Panc1 (cell line): ENCODE measurements around the gene MSI2. TPM values are rescaled to one million over a fixed set of nuclear protein-coding genes. Genes with fewer than 3 reads are reported as not detected.
A peak's percentile ranks its signal among the peaks of the same experiment; 100 is the strongest.

Experiments
- ATAC-seq: fragments of 200-7000 bp; cut with Tn5 transposase; 2 replicates; pipeline ENCODE4 v1.9.1; 2020; ENCODE audit warnings: mild to moderate bottlenecking, moderate library complexity
- BruUV-seq: library from RNA; stranded (reverse); fragments of 400-500 nt; replicated peaks from 2 replicates; lab custom pipeline; 2021; lab: Mats Ljungman, UMichigan
- CTCF ChIA-PET: fragments of 300-600 bp; sonication (Branson Sonifier 250); formaldehyde crosslinking; loops from one replicate; lab custom pipeline; 2022; ENCODE audit warnings: antibody characterized with exemption; lab: Charles Lee
- POLR2A ChIA-PET: fragments of 300-600 bp; sonication (Branson Sonifier 250); formaldehyde crosslinking; loops from one replicate; lab custom pipeline; 2022; ENCODE audit warnings: antibody characterized with exemption; lab: Charles Lee
- DNase-seq: peaks from one replicate; pipeline ENCODE4 v3.0.0-alpha.2; 2010; ENCODE audit warnings: low read depth, low spot score
- H3K27ac ChIP-seq: 2 replicates; pipeline ENCODE4 v1.5.1; 2011; ENCODE audit warnings: mild to moderate bottlenecking, low read length, inconsistent platforms
- H3K27me3 ChIP-seq: fragments of 200-500 bp; sonication (Bioruptor generic); 2 replicates; pipeline ENCODE4 v1.6.0; 2014; ENCODE audit warnings: low read length, inconsistent platforms; ENCODE audit not compliant: control insufficient read depth, insufficient read depth
- H3K36me3 ChIP-seq: fragments of 200-500 bp; sonication (Bioruptor generic); 2 replicates; pipeline ENCODE4 v1.5.1; 2014; ENCODE audit warnings: inconsistent platforms, mild to moderate bottlenecking, low read length, moderate library complexity; ENCODE audit not compliant: control insufficient read depth, insufficient read depth
- H3K4me1 ChIP-seq: 2 replicates; pipeline ENCODE4 v1.5.1; 2011; ENCODE audit warnings: inconsistent platforms, mild to moderate bottlenecking, low read length, moderate library complexity; ENCODE audit not compliant: control insufficient read depth, insufficient read depth
- H3K4me3 ChIP-seq, 2 experiments: 2 replicates each; pipeline ENCODE4 v1.5.1; 2011 to 2012; ENCODE audit warnings: low read depth in 2 of 2, low read length in 2 of 2, mild to moderate bottlenecking in 2 of 2, inconsistent platforms in 1 of 2, moderate library complexity in 1 of 2
- H3K9me3 ChIP-seq: fragments of 200-500 bp; sonication (Bioruptor generic); 2 replicates; pipeline ENCODE4 v1.5.1; 2014; ENCODE audit warnings: low read depth, mild to moderate bottlenecking, inconsistent platforms, low read length, moderate library complexity; ENCODE audit not compliant: control insufficient read depth, insufficient read depth
- CTCF ChIP-seq: fragments of 450-650 bp; IDR thresholded peaks from 2 replicates; pipeline ENCODE4 v1.5.1; 2017; ENCODE audit warnings: mild to moderate bottlenecking
- POLR2AphosphoS5 ChIP-seq: IDR thresholded peaks from 2 replicates; pipeline ENCODE4 v1.6.1; 2012; ENCODE audit warnings: mild to moderate bottlenecking, low read depth, low read length, moderate library complexity
- REST ChIP-seq, 2 experiments: IDR thresholded peaks; 2 replicates each; pipeline ENCODE4 v1.6.1; 2011 to 2012; ENCODE audit warnings: low read depth in 2 of 2, control low read depth in 1 of 2, low read length in 1 of 2, mild to moderate bottlenecking in 1 of 2, moderate library complexity in 1 of 2; ENCODE audit not compliant: insufficient read depth in 1 of 2
- SIN3A ChIP-seq: IDR thresholded peaks from 2 replicates; pipeline ENCODE4 v1.6.1; 2012; ENCODE audit warnings: low read depth, mild to moderate bottlenecking, low read length, moderate library complexity, borderline replicate concordance; ENCODE audit not compliant: insufficient read depth
- TCF7L2 ChIP-seq: IDR thresholded peaks from 2 replicates; pipeline ENCODE4 v1.6.1; 2011; ENCODE audit warnings: mild to moderate bottlenecking, low read depth, low read length, inconsistent platforms
- in situ Hi-C: cut with HindIII; loops from 2 replicates; pipeline ENCODE4 v1.10.0; 2016; ENCODE audit warnings: low sequenced_read_pairs, low pct_unique_long_range_greater_than_20kb
- intact Hi-C: fragments of 100-400 bp; cut with micrococcal nuclease; formaldehyde crosslinking; loops from one replicate; pipeline ENCODE4 v1.10.0; 2022; ENCODE audit not compliant: unreplicated experiment
- total RNA-seq: library from RNA; stranded (reverse); gene quantifications from one replicate; pipeline ENCODE4 v1.2.1, GENCODE V29; 2021; ENCODE audit not compliant: unreplicated experiment

Gene MSI2
- total RNA-seq, 1 experiment from 2014 or later: 38.5 TPM

GRCh38 chr17:57557416-57557815 is 301.1 kb downstream of the MSI2 start:
- Histone ChIP-seq H3K9me3 (no peaks in the 10 kb centered on the region), H3K36me3 (no peaks in the 10 kb centered on the region), H3K4me1 (no peaks in the 10 kb centered on the region), H3K27me3 (no peaks in the 10 kb centered on the region), H3K4me3 (no peak overlapping the region), H3K27ac (no peak overlapping the region)
- no peak for ATAC-seq
- in situ Hi-C loops (no loop called here), intact Hi-C loops (no loop called here)
- TF ChIP-seq TCF7L2: no peak
- no peak for DNase-seq
- ChIA-PET CTCF (no interaction called here), POLR2A (no interaction called here)
- BruUV-seq: no TSS peak

GRCh38 chr17:57557834-57558681 is 301.7 kb downstream of the MSI2 start:
- Histone ChIP-seq H3K4me1 (no peaks in the 10 kb centered on the region), H3K27ac (no peak overlapping the region), H3K36me3 (no peaks in the 10 kb centered on the region), H3K27me3 (no peaks in the 10 kb centered on the region), H3K4me3 (no peak overlapping the region), H3K9me3 (no peaks in the 10 kb centered on the region)
- intact Hi-C loops (no loop called here), in situ Hi-C loops (no loop called here)
- no TSS peak for BruUV-seq
- ChIA-PET CTCF (no interaction called here), POLR2A (no interaction called here)
- ATAC-seq (no peak), DNase-seq (no peak)
- TF ChIP-seq SIN3A: no peak
- TF ChIP-seq REST (IDR thresholded peaks at IDR 0.05; ENCODE audit: insufficient read depth in 1 of 2, low read depth in 2 of 2, low read length in 1 of 2): no peak
- TF ChIP-seq POLR2AphosphoS5: no peak
- TF ChIP-seq TCF7L2: no peak
- TF ChIP-seq CTCF: no peak

GRCh38 chr17:57559226-57559625 is 302.9 kb downstream of the MSI2 start:
- no peak overlapping the region for H3K27ac ChIP-seq
- H3K36me3 ChIP-seq: no peaks in the 10 kb centered on the region
- ChIA-PET CTCF (interaction anchor here (0.6 kb wide), 1 partner anchor 149 kb away, joined by 3 read pairs; no protein-coding TSS in a partner anchor), POLR2A (no interaction called here)
- intact Hi-C loops: no loop called here
- BruUV-seq: no TSS peak
- ATAC-seq: 0 out of 2 replicates have a peak, but pooled peaks have one; percentile 43
- H3K9me3 ChIP-seq: no peaks in the 10 kb centered on the region
- H3K4me1 ChIP-seq: no peaks in the 10 kb centered on the region
- no peak overlapping the region for H3K4me3 ChIP-seq
- no peaks in the 10 kb centered on the region for H3K27me3 ChIP-seq
- no peak for DNase-seq
- TF ChIP-seq TCF7L2 (no peak), REST (IDR thresholded peaks at IDR 0.05; ENCODE audit: insufficient read depth in 1 of 2, low read depth in 2 of 2, low read length in 1 of 2) (no peak), CTCF (no peak), POLR2AphosphoS5 (no peak), SIN3A (no peak)
- in situ Hi-C loops: no loop called here
